Left ventricle myocardium inferior (tissue), 1 donor: ENCODE results near the gene CCRL2. TPM values are rescaled to one million over a fixed set of nuclear protein-coding genes. Genes with fewer than 3 reads are reported as not detected.
A peak's percentile ranks its signal among the peaks of the same experiment; 100 is the strongest.
"Not testable (repeated sequence)": the region's sequence is repeated elsewhere in the genome, so short reads cannot be mapped to it uniquely, and the experiment has no call there.

Experiments
- DNase-seq: peaks from one replicate; pipeline ENCODE4 v3.0.0-alpha.2; 2020
- H3K27ac ChIP-seq: fragments of 200-600 bp; replicated peaks from 2 replicates; pipeline ENCODE4 v1.8.0; 2021
- H3K27me3 ChIP-seq: fragments of 200-600 bp; 2 replicates; pipeline ENCODE4 v1.8.0; 2021; ENCODE audit warnings: low read depth
- H3K36me3 ChIP-seq: fragments of 200-600 bp; 2 replicates; pipeline ENCODE4 v1.8.0; 2021
- H3K4me1 ChIP-seq: fragments of 200-600 bp; 2 replicates; pipeline ENCODE4 v1.8.0; 2021
- H3K4me3 ChIP-seq: fragments of 200-600 bp; 2 replicates; pipeline ENCODE4 v1.8.0; 2021; ENCODE audit warnings: mild to moderate bottlenecking, moderate library complexity
- H3K9me3 ChIP-seq: fragments of 200-600 bp; replicated peaks from 2 replicates; pipeline ENCODE4 v1.8.0; 2021
- intact Hi-C: fragments of 100-400 bp; cut with micrococcal nuclease; formaldehyde crosslinking; loops from one replicate; pipeline ENCODE4 v1.11.0; 2022
- total RNA-seq: library from RNA; stranded (reverse); fragmentation: NEBNext Ultra II Directional; extraction: Animal tissue kit (Norgen Biotek cat#: 25700); gene quantifications from one replicate; pipeline ENCODE4 v1.2.1, GENCODE V29; 2021
- TF ChIP-seq, protein P1 (sequence below): fragments of 200-600 bp; IDR thresholded peaks from 2 replicates; pipeline ENCODE4 v1.8.0; 2021; ENCODE audit warnings: antibody characterized with exemption, mild to moderate bottlenecking, borderline replicate concordance
- donor health status: DM: no; HTN: yes; CAD: no; lungs with severe emphysema.

The CCRL2 gene
- total RNA-seq, 1 donor from 2014 or later: 1.5 TPM

DNA sequence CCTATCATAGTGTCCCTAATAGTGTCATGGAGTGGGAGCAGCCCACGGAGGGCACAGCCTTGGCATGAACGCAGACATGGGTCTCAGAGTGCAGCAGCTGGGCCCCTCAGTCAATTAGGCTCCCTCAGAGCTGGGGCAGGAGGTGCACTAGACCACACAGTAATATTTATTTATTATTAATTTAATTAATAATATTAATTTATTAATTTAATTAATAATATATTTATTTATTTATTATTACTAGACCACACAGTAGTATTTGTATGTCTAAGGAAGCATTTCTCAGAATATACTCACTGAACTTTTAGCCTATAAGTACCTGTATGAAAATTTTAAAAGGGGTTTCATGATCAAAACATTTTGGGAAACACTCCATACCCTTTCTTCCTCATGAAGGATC lies 5.5 kb upstream of the CCRL2 start:
- H3K27me3 ChIP-seq: no peaks in the 10 kb centered on the region
- intact Hi-C loops: no loop called here
- no peak overlapping the region for H3K27ac ChIP-seq
- peaks cover 34% of the 10 kb centered on the region for H3K4me1 ChIP-seq
- DNase-seq: no peak
- no peak overlapping the region for H3K4me3 ChIP-seq
- TF ChIP-seq, protein P1, sequence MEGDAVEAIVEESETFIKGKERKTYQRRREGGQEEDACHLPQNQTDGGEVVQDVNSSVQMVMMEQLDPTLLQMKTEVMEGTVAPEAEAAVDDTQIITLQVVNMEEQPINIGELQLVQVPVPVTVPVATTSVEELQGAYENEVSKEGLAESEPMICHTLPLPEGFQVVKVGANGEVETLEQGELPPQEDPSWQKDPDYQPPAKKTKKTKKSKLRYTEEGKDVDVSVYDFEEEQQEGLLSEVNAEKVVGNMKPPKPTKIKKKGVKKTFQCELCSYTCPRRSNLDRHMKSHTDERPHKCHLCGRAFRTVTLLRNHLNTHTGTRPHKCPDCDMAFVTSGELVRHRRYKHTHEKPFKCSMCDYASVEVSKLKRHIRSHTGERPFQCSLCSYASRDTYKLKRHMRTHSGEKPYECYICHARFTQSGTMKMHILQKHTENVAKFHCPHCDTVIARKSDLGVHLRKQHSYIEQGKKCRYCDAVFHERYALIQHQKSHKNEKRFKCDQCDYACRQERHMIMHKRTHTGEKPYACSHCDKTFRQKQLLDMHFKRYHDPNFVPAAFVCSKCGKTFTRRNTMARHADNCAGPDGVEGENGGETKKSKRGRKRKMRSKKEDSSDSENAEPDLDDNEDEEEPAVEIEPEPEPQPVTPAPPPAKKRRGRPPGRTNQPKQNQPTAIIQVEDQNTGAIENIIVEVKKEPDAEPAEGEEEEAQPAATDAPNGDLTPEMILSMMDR: no peak
- H3K9me3 ChIP-seq: no peaks in the 10 kb centered on the region
- H3K36me3 ChIP-seq: no peaks in the 10 kb centered on the region

DNA sequence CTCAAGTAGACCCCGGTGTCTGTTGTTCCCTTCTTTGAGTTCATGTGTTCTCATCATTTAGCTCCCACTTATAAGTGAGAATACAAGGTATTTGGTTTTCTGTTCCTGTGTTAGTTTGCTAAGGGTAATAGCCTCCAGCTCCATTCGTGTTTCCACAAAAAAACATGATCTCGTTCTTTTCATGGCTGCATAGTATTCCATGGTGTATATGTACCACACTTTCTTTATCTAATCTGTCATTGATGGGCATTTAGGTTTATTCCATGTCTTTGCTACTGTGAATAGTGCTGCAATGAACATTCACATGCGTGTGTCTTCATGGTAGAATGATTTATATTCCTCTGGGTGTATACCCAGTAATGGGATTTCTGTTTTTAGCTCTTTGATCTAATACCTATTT lies 4.2 kb upstream of the CCRL2 start:
- H3K27me3 ChIP-seq, H3K9me3 ChIP-seq, DNase-seq, intact Hi-C loops, H3K27ac ChIP-seq, H3K36me3 ChIP-seq, H3K4me3 ChIP-seq: not testable (repeated sequence)
- peaks cover 43% of the 10 kb centered on the region for H3K4me1 ChIP-seq

DNA sequence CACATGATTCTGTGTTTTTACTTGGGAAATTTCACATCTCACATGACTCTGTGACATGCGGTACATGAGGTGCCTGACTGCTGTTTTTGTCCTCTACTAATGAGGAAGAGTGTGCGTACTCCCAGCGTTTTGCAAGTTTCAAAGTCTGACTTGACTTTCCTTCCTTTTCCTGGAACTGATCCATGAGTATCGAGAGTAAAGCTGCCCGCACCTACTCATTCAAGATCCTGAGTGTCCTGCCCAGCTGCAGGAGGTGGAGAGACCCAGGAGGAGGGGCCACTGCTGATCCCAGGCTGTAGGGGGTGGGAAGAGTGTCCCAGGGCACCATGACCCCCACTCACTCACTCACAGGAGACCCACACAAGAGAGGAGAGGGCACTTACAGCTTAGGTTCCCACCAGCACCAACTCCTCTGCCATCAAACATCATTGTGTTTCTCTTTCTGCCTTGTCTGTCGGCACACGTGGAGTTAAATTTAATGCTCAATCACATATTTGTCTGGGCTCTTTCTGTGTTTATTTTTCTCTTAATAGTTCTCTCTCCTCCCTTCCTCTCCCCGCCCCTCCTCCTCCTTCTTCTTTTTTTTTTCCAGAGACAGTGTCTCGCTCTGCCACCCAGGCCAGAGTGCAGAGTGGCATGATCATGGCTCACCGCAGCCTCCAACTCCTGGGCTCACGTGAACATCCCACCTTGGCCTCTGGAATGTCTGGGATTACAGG lies 1.6 kb upstream of the CCRL2 start:
- peaks cover 61% of the 10 kb centered on the region for H3K4me1 ChIP-seq
- H3K27me3 ChIP-seq: no peaks in the 10 kb centered on the region
- H3K27ac ChIP-seq: peak overlapping the region; percentile 84
- H3K4me3 ChIP-seq: peak overlapping the region; percentile 13
- DNase-seq: no peak
- TF ChIP-seq, protein P1: no peak
- intact Hi-C loops: no loop called here
- H3K9me3 ChIP-seq: no peaks in the 10 kb centered on the region
- H3K36me3 ChIP-seq: no peaks in the 10 kb centered on the region

DNA sequence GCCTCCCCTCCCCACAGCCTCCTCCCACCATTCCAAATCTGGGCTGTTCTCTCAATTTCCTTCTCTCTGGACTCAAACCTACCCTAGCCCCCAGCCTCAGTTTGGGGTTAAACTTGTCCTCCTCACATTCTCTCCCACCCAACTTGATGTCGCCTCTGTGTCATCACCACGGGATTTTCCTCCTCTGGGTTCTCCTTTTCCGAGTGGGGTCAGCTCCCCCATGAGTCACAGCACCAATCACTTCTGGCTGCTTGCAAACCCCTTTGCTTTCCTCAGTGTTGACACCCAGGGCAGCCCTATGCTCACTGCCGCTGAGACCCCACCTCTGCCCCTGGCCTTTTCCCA lies 644 bp upstream of the CCRL2 start:
- Histone ChIP-seq H3K27me3 (no peaks in the 10 kb centered on the region), H3K36me3 (no peaks in the 10 kb centered on the region), H3K4me3 (peak overlapping the region; percentile 60), H3K9me3 (no peaks in the 10 kb centered on the region), H3K27ac (peak overlapping the region; percentile 84), H3K4me1 (peaks cover 69% of the 10 kb centered on the region)
- no peak for DNase-seq
- intact Hi-C loops: no loop called here
- TF ChIP-seq, protein P1: no peak

DNA sequence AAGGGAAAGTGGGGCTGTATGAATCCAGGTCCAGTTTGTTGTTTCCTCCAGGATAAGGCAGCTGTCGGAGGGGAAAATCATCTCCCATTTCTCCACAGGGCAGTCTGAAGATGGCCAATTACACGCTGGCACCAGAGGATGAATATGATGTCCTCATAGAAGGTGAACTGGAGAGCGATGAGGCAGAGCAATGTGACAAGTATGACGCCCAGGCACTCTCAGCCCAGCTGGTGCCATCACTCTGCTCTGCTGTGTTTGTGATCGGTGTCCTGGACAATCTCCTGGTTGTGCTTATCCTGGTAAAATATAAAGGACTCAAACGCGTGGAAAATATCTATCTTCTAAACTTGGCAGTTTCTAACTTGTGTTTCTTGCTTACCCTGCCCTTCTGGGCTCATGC lies 911 bp downstream of the CCRL2 start:
- intact Hi-C loops: no loop called here
- TF ChIP-seq, protein P1: no peak

DNA sequence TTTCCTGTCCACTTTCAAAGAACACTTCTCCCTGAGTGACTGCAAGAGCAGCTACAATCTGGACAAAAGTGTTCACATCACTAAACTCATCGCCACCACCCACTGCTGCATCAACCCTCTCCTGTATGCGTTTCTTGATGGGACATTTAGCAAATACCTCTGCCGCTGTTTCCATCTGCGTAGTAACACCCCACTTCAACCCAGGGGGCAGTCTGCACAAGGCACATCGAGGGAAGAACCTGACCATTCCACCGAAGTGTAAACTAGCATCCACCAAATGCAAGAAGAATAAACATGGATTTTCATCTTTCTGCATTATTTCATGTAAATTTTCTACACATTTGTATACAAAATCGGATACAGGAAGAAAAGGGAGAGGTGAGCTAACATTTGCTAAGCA lies 1.8 kb downstream of the CCRL2 start:
- Histone ChIP-seq H3K4me3 (no peak overlapping the region), H3K4me1 (peaks cover 93% of the 10 kb centered on the region), H3K9me3 (no peaks in the 10 kb centered on the region), H3K27me3 (no peaks in the 10 kb centered on the region), H3K36me3 (no peaks in the 10 kb centered on the region), H3K27ac (no peak overlapping the region)
- intact Hi-C loops: no loop called here
- DNase-seq: no peak
- TF ChIP-seq, protein P1: no peak

More for the DNA sequence above, 911 bp downstream of the CCRL2 start:
- no peak for DNase-seq
- Histone ChIP-seq H3K27ac (peak overlapping the region; percentile 84), H3K27me3 (no peaks in the 10 kb centered on the region), H3K4me1 (peaks cover 84% of the 10 kb centered on the region), H3K4me3 (peak overlapping the region; percentile 60), H3K36me3 (no peaks in the 10 kb centered on the region), H3K9me3 (no peaks in the 10 kb centered on the region)
